G401.6 (cell line): ENCODE results near the gene FBXL16.

Experiments used
- FAIRE-seq: peaks from 2 replicates; lab custom pipeline; 2012; peaks lifted over from hg19 to GRCh38; lab: Jason Lieb, UNC

The FBXL16 gene

DNA sequence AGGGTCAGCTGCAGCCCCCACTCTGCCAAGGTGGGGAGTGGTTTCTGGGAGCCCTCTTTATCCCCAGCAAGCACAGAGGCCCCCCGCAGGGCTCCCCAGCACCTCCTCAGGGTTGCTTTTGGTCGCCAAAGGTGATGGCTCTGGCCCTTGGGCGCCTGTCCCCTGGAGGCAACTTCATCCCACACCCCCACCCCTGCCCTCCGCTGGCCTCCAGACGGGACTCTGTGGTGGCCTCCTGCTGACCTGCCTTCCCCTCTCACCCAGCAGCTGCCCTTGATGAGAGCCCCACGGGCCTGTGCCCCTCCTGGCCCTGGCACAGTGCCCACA, 45.5 kb downstream of the FBXL16 start:
- no peak for FAIRE-seq

DNA sequence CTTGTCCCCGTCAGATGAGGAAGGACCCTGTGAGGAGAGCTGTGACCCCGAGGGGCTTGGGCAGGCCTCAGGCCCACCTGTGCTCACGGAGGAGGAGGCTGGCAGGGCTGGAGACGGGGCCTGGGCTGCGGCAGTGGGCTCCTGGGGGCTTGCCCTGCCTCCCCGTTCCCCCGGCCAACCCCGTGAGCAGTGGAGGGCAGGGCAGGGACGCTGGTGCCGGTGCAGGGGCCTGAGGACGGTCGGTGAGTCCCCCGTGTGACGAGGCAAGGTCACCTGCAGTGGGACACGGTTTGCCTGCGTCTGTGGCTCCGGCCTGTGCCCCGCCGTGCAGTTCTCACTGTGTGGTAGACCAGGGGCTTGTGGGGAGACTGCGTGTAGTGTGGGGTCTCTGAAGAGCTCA, 46.0 kb downstream of the FBXL16 start:
- no peak for FAIRE-seq

DNA sequence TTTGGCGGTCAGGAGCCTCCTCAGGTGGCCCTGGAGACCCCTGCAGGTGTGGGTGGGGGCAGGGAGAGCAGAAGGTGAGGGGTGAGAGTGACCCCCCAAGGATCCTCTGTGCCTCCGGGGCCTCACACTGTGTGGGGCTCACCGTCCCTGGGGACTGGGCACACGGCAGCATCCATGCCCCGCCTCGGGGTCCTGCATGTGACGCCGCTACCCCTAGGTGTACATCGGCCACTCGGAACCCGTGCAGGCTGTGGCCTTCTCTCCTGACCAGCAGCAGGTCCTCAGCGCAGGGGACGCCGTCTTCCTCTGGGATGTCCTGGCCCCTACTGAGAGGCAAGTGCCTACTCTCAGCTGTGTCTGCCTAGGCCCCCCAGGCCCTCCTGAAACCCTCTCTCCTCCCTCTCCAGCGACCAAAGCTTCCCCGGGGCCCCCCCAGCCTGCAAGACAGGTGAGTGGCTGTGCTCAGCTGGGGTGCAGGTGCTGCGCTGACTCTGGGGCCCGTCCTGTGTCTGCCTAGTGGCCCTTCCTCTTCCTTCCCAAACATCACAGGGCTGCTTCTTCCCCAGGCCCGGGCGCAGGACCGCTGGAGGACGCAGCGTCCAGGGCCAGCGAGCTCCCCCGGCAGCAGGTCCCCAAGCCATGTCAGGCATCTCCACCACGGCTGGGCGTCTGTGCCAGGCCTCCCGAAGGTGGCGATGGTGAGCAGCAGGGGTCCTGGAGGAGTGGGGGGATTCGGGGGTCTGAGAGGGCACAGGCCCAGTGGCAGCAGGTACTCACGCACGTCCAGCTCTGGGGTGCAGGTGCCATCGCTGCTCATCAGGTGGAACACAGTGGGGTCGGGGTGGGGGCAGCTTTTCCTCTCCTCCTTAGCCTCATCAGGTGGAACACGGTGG, 46.7 kb downstream of the FBXL16 start:
- FAIRE-seq, result no peak

DNA sequence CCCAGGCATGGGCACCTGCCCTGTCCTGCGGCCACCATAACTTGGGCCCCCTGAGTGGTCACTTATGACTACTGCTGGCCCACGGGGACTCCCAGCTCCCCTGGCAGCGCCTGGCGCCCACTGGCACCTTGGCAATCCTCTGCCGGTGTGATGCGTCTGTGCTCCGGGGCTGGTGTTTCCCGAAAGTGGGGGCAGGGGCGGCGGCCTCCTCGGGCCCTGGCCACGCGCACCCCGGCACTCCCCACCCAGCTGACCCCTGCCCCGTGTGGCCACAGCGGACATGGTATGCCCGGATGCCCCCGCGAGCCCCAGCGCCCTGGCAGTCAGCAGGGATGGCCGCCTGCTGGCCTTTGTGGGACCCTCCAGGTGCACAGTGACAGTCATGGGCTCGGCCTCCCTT, 48.1 kb downstream of the FBXL16 start:
- FAIRE-seq, result no peak

DNA sequence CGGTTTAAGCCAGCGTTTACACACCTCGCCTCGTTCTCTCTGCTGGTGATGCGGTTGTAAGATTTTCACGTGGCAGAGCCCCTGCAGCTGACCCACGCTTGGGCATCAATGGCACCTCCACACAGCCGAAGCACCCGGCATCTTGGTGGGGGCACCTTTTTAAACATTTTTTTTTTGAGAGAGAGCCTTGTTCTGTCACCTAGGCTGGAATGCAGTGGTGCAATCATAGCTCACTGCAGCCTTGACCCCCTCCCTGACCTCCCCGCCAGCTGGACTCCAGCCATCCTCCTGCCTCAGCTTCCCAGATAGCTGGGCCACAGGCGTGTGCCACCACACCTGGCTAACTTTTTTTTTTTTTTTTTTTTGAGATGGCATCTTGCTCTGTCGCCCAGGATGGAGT, 51.6 kb downstream of the FBXL16 start:
- no peak for FAIRE-seq

DNA sequence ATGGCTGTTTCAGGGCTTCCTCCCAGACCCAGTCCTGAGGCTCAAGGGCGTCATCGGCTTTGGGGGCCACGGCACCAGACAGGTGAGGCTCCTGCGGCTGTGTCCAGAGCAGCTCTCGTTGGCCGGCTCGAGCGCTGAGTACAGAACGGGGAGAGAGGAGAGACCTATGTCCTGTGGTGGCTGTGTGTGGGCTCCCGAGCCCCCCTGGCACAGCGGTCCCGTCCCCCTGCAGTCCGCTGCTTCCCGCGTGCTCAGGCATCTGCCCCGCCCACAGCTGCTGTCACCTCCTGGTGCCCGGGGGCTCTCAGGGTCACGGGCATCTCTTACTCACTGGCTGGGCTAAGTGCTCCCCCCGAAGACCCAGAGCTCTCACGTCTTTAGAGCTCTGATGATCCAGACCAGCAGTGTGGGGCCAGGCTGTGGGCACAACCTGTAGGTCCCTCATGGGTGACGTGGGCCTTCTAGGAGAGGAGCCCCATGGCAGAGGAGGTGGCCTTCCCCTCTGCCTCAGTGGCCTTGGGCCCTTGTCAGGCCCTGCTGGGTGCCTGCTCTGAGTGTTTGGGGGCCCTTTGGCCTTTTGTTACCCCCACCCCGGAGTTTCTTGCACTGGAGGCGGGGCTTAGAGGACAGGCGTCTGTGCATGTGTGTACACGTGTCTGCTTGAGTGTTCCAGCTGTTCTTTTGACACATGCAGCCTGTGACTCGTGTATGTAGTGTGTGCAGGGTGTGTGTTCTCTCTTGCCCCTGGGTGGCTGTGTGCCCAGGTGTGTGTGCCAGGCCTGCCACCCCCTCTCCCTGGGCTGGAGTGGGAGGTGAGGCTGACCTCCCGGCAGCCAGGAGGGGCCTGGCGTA, 52.9 kb downstream of the FBXL16 start:
- FAIRE-seq, result no peak

DNA sequence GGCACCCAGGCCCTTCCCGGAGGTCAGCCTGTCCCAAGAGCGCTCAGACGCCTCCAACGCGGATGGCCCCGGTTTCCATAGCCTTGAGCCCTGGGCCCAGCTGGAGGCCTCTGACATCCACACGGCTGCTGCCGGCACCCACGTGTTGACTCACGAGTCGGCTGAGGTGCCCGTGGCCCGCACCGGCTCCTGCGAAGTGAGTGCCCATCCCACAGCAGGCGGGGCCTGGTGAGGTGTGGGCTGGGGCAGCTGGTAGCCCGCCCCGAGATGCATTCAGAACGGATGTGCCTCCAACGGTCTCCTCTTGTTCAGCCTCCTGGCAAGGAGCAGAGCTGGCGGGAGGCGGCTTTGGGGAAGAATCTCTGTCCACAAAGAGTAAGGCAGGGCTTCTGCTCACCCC, 53.8 kb downstream of the FBXL16 start:
- FAIRE-seq, result no peak

DNA sequence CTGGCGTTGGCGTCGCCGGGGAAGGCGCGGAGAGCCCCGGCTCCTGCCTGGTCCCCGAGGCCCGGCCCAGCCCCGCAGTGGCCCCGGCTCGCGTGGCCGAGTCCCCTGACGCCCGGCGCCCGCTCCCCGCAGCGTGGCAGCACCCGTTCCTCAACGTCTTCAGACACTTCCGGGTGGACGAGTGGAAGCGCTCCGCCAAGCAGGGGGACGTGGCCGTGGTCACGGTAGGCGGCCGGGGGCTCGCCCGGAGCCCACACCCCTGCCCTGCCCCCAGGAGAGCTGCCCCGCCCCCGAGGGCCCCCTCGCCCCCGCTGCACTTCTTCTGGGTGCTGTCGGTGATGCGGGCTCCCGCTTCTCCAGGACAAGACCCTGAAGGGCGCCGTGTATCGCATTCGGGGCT, 56.0 kb downstream of the FBXL16 start:
- FAIRE-seq, result no peak

DNA sequence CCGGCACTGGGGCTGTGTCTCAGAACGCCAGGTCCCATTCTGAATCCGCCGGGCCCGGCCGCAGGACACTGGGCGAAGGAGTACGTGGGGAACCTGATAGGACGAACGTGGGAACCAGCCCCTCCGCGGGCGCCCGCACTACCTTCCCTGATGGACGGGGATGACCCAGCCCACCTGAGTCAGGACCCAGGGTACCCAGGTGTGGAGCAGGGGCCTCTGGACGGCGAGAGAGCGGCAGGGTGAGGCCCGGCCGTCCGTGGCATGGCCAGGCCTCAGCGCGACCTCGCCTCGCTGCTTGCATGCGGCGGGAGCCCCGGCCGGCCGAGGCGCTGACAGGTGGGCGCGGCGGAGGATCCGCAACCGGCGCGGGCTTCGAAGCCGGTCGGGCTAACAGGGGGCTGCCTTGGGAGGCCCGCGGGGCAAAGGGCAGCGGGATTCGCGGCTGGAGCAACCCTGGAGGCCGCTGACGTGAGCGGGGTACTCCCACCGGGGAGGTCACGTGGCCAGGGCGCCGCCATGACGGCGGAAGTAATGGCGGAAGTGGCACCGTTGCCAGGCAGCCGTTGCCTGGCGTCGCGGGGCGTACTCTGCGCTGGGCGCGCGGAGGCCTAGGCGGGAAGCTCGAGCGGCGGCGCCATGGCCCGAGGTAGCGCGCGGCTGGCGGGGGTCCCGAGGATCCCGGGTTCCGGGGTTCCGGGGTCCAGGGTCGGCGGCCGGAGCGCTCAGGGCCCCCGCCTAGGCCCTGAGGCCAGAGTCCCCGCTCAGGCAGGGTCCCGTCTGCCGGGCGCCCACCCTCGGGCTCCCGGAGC, 56.6 kb downstream of the FBXL16 start, which contains the start of gene WDR90:
TSS of gene WDR90 (plus strand) at position 585 of the 809 bp plus-strand sequence. CDS start at position 637, 52 bp downstream.
- peak; percentile 63 for FAIRE-seq

DNA sequence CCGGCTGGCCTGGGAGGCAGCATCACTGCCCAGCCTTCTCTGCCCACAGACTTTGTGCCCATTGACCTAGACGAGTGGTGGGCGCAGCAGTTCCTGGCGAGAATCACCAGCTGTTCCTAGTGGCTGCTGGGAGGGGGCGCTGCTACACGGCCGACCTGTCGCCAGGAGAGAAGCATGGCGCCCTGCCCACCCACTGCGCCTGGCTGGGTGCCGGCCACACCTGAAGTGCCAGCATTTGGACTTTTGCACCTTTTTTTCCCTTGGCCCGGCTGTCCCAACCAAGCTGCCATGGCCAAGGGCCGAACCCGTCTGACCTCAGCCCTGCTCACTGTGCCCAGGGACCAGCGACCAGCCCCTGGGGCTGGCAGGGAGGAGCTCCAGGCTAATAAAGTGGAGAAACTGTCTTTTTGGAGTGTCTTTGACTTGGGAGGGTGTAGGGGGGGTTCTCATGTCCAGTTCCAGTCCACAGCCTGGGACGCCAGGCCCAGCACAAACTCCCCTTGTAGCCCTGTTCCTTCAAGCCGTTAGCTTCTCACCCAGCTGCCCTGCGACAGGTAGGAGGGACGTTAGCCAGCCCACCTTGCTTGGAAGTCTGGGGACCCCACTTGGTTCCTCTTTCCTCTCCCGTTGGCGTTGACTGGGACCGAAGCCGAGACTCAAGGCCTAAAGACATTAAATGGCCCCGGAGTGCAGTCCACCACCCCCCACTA, 57.4 kb downstream of the FBXL16 start:
- FAIRE-seq, result no peak

DNA sequence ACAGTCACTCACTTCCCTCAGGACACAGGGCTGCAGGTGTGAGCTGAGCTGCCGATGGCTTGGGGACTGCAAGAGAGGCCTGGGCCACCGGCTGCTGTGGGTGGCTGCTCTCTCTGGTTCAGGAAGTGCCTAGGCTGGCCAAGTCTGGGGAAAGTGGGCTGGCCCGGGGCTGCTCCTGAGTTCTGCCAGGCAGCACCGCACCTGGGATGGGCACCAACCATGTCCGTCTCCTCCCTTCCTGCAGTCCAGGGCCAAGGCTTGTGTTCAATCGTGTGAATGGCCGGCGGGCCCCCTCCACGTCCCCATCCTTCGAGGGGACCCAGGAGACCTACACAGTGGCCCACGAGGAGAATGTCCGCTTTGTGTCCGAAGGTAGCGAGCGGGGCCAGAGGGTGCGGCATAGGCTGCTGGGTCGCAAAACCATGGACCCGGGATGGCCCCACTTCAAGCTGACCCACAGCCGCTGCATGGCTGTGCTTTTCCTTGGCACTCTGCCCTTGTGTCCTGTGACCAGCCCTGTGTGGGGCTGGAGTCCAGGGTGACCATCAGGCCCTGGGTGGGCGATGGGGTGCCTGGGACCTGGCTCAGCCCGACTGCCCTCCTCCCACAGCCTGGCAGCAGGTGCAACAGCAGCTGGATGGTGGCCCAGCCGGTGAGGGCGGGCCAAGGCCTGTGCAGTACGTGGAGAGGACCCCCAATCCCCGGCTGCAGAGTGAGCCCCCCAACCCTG, 58.3 kb downstream of the FBXL16 start:
- no peak for FAIRE-seq

DNA sequence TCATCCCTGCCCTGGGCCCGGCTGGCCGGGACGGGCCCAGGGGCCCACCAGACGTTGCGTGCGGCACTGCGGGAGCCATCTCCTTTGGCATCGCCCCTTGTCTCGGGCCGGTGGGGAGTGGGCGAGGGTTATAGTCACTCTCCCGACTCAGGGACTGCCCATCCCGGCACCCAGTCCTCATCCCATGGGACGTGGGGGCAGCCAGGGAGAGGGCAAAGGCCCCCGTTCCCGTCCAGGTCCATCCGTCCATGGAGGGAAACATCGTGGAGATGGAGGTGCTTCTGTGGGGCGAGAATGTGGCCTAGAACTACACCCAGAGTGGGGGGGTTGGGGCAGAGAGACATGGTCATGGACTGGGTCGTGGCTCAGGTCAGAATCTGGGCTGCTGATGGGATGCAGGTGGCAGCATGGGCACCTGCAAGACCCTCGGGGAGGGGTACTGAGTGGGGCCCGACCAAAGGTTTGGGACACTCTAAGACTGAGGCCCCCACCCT, 58.9 kb downstream of the FBXL16 start:
- FAIRE-seq, result no peak

DNA sequence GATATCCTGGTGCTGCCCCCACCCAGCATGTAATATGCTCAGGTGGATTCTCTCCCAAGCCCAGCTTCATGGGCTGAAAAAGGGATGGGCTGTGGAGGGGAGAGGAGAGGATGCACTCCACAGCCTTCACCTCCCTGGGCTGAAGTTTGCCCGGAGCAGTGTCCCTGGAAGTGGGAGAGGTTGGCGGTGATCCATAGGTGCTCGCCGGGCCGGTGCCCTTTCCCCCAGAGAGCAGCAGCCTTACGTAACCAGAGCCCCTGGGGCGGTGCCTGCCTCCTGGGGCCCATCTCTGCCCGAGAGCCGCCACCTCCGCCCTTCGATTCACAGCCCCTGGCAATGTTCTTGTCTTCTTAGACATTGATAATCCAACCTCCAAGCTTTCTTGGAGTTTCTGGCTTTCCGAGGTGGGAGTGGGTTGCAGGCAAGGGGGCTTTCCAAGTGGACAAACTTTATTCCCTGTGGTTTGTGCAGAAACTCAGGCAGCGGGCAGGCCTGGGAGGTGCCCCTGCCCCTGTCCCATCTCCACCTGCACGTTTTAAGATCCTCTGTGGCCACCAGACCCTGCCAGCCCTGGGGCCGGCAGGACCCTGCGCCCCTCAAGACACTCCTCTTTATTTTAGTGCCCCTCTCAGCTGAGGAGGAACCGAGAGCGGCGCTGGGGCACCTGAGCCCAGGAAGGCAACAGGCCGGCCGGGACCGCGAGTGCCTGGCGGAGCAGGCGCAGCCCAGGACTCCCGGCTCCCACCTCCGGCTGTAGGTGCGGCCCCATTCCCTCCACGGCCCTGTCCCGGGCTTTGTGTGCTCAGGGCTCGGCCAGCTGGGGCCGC, 59.5 kb downstream of the FBXL16 start:
- no peak for FAIRE-seq

DNA sequence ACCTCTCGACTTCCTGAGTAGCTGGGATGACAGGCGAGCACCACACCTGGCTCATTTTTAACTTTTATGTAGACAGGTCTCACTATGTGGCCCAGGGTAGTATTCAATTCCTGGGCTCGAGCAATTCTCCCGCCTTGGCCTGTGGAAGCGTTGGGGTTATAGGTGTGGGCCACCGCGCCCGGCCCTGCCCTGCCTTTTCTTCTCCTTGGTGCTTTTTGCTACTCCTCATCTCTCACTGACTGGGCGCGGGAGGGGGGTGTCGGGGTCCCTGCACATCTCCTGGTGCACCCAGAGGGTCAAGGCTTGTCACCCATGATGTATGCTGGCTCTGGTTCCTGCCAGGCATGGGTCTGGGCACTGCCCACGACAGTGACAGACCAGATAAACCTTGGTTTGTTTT, 61.0 kb downstream of the FBXL16 start:
- FAIRE-seq, result no peak

DNA sequence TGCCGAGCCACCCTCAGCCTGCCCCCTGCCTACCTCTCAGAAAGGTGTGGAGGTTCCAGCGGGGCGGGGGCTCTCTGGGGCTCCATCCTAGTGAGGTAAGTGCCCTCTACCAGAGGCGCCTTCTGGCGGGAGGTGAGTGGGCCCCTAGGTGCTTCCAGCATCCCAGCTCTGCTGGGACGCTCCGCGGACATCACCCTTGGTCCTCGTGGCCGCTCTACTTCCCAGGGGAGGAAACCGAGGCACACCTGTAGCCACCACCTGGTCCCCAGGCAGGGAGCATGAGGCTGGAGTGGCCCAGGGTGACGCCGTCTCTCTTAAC, 62.6 kb downstream of the FBXL16 start:
- no peak for FAIRE-seq
